Stimulated activated CD8-positive, alpha-beta memory T cell treated with anti-CD3 and anti-CD28 coated beads, Interleukin-4, amount 100 ng/mL, for 1 hour (primary cell): Measurements from ENCODE around the gene APBA2.

Source experiments
- DNase-seq, 2 donors: peaks; one replicate each; pipeline ENCODE4 v3.0.0-alpha.2; 2020; ENCODE audit warnings: low read depth in 2 of 2, low spot score in 1 of 2

The APBA2 gene

GRCh38 chr15:29079479-29079878 is 193.7 kb downstream of the APBA2 start:
- no peak for DNase-seq

- no peak for DNase-seq
Measured at GRCh38 chr15:29081781-29082180, 196.0 kb downstream of the APBA2 start.

- no peak for DNase-seq
Measured at GRCh38 chr15:29083161-29083560, 197.4 kb downstream of the APBA2 start.

- DNase-seq: no peak
Measured at GRCh38 chr15:29083858-29084257, 198.1 kb downstream of the APBA2 start.

- DNase-seq: no peak
Measured at GRCh38 chr15:29086001-29086400, 200.2 kb downstream of the APBA2 start.

GRCh38 chr15:29086891-29087290 is 201.1 kb downstream of the APBA2 start:
- DNase-seq: no peak

- no peak for DNase-seq
Measured at GRCh38 chr15:29087521-29088285, 201.9 kb downstream of the APBA2 start.

- DNase-seq: no peak
Measured at GRCh38 chr15:29088666-29089065, 202.9 kb downstream of the APBA2 start.

- DNase-seq: no peak
Measured at GRCh38 chr15:29089731-29090616, 204.2 kb downstream of the APBA2 start.

GRCh38 chr15:29090617-29091466 is 205.1 kb downstream of the APBA2 start:
- DNase-seq: no peak

- no peak for DNase-seq
Measured at GRCh38 chr15:29091666-29092065, 205.9 kb downstream of the APBA2 start.

GRCh38 chr15:29092376-29093064 is 206.7 kb downstream of the APBA2 start:
- no peak for DNase-seq

GRCh38 chr15:29093065-29093435 is 207.3 kb downstream of the APBA2 start:
- DNase-seq: no peak

- no peak for DNase-seq
Measured at GRCh38 chr15:29093696-29094343, 208.0 kb downstream of the APBA2 start.

- DNase-seq: no peak
Measured at GRCh38 chr15:29094711-29095110, 208.9 kb downstream of the APBA2 start.

GRCh38 chr15:29095746-29096145 is 210.0 kb downstream of the APBA2 start:
- DNase-seq: no peak

GRCh38 chr15:29097168-29097567 is 211.4 kb downstream of the APBA2 start:
- DNase-seq: no peak

- DNase-seq: no peak
Measured at GRCh38 chr15:29097971-29098370, 212.2 kb downstream of the APBA2 start.

GRCh38 chr15:29098652-29099051 is 212.9 kb downstream of the APBA2 start:
- DNase-seq: no peak

GRCh38 chr15:29099131-29099880 is 213.5 kb downstream of the APBA2 start:
- no peak for DNase-seq
